ENCODE measurements around the gene ARHGAP26.
"Not testable (repeated sequence)": the region's sequence is repeated elsewhere in the genome, so short reads cannot be mapped to it uniquely, and the experiment has no call there.

The ARHGAP26 gene

GRCh38 chr5:143094087-143094521, 323.9 kb downstream of the ARHGAP26 start:
- Histone ChIP-seq H3K4me3 (ENCODE audit: low read length) (no peak overlapping the region), H3K4me1 (ENCODE audit: control insufficient read depth, insufficient read depth, low read length) (no peaks in the 10 kb centered on the region), H3K36me3 (ENCODE audit: control insufficient read depth, insufficient read depth, low read length) (no peaks in the 10 kb centered on the region), H3K9me3 (ENCODE audit: control insufficient read depth, low read length) (no peaks in the 10 kb centered on the region), H3K9ac (ENCODE audit: low read length) (peak overlapping the region; percentile 39), H3K27me3 (ENCODE audit: control insufficient read depth, insufficient read depth, low read length) (no peaks in the 10 kb centered on the region)

GRCh38 chr5:143094608-143095007, 324.4 kb downstream of the ARHGAP26 start:
- not testable (repeated sequence) for H3K9me3 ChIP-seq (ENCODE audit: control insufficient read depth, low read length); H3K9ac ChIP-seq (ENCODE audit: low read length); H3K4me3 ChIP-seq (ENCODE audit: low read length); H3K27me3 ChIP-seq (ENCODE audit: control insufficient read depth, insufficient read depth, low read length); H3K4me1 ChIP-seq (ENCODE audit: control insufficient read depth, insufficient read depth, low read length); H3K36me3 ChIP-seq (ENCODE audit: control insufficient read depth, insufficient read depth, low read length)

- Histone ChIP-seq H3K27me3 (ENCODE audit: control insufficient read depth, insufficient read depth, low read length) (no peaks in the 10 kb centered on the region), H3K4me3 (ENCODE audit: low read length) (no peak overlapping the region), H3K9me3 (ENCODE audit: control insufficient read depth, low read length) (no peaks in the 10 kb centered on the region), H3K4me1 (ENCODE audit: control insufficient read depth, insufficient read depth, low read length) (no peaks in the 10 kb centered on the region), H3K9ac (ENCODE audit: low read length) (no peak overlapping the region), H3K36me3 (ENCODE audit: control insufficient read depth, insufficient read depth, low read length) (no peaks in the 10 kb centered on the region)
Measured at GRCh38 chr5:143101121-143101520, 330.9 kb downstream of the ARHGAP26 start.

- no peaks in the 10 kb centered on the region for H3K4me1 ChIP-seq (ENCODE audit: control insufficient read depth, insufficient read depth, low read length)
- H3K9ac ChIP-seq (ENCODE audit: low read length), result no peak overlapping the region
- H3K4me3 ChIP-seq (ENCODE audit: low read length), result no peak overlapping the region
- no peaks in the 10 kb centered on the region for H3K9me3 ChIP-seq (ENCODE audit: control insufficient read depth, low read length)
- no peaks in the 10 kb centered on the region for H3K36me3 ChIP-seq (ENCODE audit: control insufficient read depth, insufficient read depth, low read length)
- no peaks in the 10 kb centered on the region for H3K27me3 ChIP-seq (ENCODE audit: control insufficient read depth, insufficient read depth, low read length)
Measured at GRCh38 chr5:143101725-143102386, 331.7 kb downstream of the ARHGAP26 start.

- Histone ChIP-seq H3K9me3 (ENCODE audit: control insufficient read depth, low read length) (no peaks in the 10 kb centered on the region), H3K36me3 (ENCODE audit: control insufficient read depth, insufficient read depth, low read length) (no peaks in the 10 kb centered on the region), H3K9ac (ENCODE audit: low read length) (no peak overlapping the region), H3K4me3 (ENCODE audit: low read length) (no peak overlapping the region), H3K27me3 (ENCODE audit: control insufficient read depth, insufficient read depth, low read length) (no peaks in the 10 kb centered on the region), H3K4me1 (ENCODE audit: control insufficient read depth, insufficient read depth, low read length) (no peaks in the 10 kb centered on the region)
Measured at GRCh38 chr5:143102411-143102810, 332.2 kb downstream of the ARHGAP26 start.

- Histone ChIP-seq H3K9me3 (ENCODE audit: control insufficient read depth, low read length) (no peaks in the 10 kb centered on the region), H3K4me1 (ENCODE audit: control insufficient read depth, insufficient read depth, low read length) (no peaks in the 10 kb centered on the region), H3K36me3 (ENCODE audit: control insufficient read depth, insufficient read depth, low read length) (no peaks in the 10 kb centered on the region), H3K4me3 (ENCODE audit: low read length) (no peak overlapping the region), H3K9ac (ENCODE audit: low read length) (no peak overlapping the region), H3K27me3 (ENCODE audit: control insufficient read depth, insufficient read depth, low read length) (no peaks in the 10 kb centered on the region)
Measured at GRCh38 chr5:143105216-143105905, 335.2 kb downstream of the ARHGAP26 start.

GRCh38 chr5:143106174-143106573, 336.0 kb downstream of the ARHGAP26 start:
- no peaks in the 10 kb centered on the region for H3K9me3 ChIP-seq (ENCODE audit: control insufficient read depth, low read length)
- H3K9ac ChIP-seq (ENCODE audit: low read length), result no peak overlapping the region
- H3K36me3 ChIP-seq (ENCODE audit: control insufficient read depth, insufficient read depth, low read length), result no peaks in the 10 kb centered on the region
- H3K27me3 ChIP-seq (ENCODE audit: control insufficient read depth, insufficient read depth, low read length), result no peaks in the 10 kb centered on the region
- no peak overlapping the region for H3K4me3 ChIP-seq (ENCODE audit: low read length)
- H3K4me1 ChIP-seq (ENCODE audit: control insufficient read depth, insufficient read depth, low read length), result no peaks in the 10 kb centered on the region

- Histone ChIP-seq H3K9me3 (ENCODE audit: control insufficient read depth, low read length) (no peaks in the 10 kb centered on the region), H3K27me3 (ENCODE audit: control insufficient read depth, insufficient read depth, low read length) (no peaks in the 10 kb centered on the region), H3K4me1 (ENCODE audit: control insufficient read depth, insufficient read depth, low read length) (no peaks in the 10 kb centered on the region), H3K9ac (ENCODE audit: low read length) (no peak overlapping the region), H3K4me3 (ENCODE audit: low read length) (no peak overlapping the region), H3K36me3 (ENCODE audit: control insufficient read depth, insufficient read depth, low read length) (no peaks in the 10 kb centered on the region)
Measured at GRCh38 chr5:143108498-143109128, 338.4 kb downstream of the ARHGAP26 start.

- H3K36me3 ChIP-seq (ENCODE audit: control insufficient read depth, insufficient read depth, low read length), result no peaks in the 10 kb centered on the region
- H3K27me3 ChIP-seq (ENCODE audit: control insufficient read depth, insufficient read depth, low read length), result no peaks in the 10 kb centered on the region
Measured at GRCh38 chr5:143110591-143110990, 340.4 kb downstream of the ARHGAP26 start.

GRCh38 chr5:143111799-143112198, 341.6 kb downstream of the ARHGAP26 start:
- no peaks in the 10 kb centered on the region for H3K4me1 ChIP-seq (ENCODE audit: control insufficient read depth, insufficient read depth, low read length)
- no peak overlapping the region for H3K4me3 ChIP-seq (ENCODE audit: low read length)
- H3K9me3 ChIP-seq (ENCODE audit: control insufficient read depth, low read length), result no peaks in the 10 kb centered on the region
- no peaks in the 10 kb centered on the region for H3K27me3 ChIP-seq (ENCODE audit: control insufficient read depth, insufficient read depth, low read length)
- H3K36me3 ChIP-seq (ENCODE audit: control insufficient read depth, insufficient read depth, low read length), result no peaks in the 10 kb centered on the region
- H3K9ac ChIP-seq (ENCODE audit: low read length), result no peak overlapping the region

More at GRCh38 chr5:143110591-143110990, 340.4 kb downstream of the ARHGAP26 start:
- Histone ChIP-seq H3K9ac (ENCODE audit: low read length) (no peak overlapping the region), H3K4me1 (ENCODE audit: control insufficient read depth, insufficient read depth, low read length) (no peaks in the 10 kb centered on the region), H3K4me3 (ENCODE audit: low read length) (no peak overlapping the region), H3K9me3 (ENCODE audit: control insufficient read depth, low read length) (no peaks in the 10 kb centered on the region)

GRCh38 chr5:143113461-143113860, 343.3 kb downstream of the ARHGAP26 start:
- no peaks in the 10 kb centered on the region for H3K4me1 ChIP-seq (ENCODE audit: control insufficient read depth, insufficient read depth, low read length)
- no peak overlapping the region for H3K4me3 ChIP-seq (ENCODE audit: low read length)
- H3K9ac ChIP-seq (ENCODE audit: low read length), result no peak overlapping the region
- H3K27me3 ChIP-seq (ENCODE audit: control insufficient read depth, insufficient read depth, low read length), result no peaks in the 10 kb centered on the region
- H3K9me3 ChIP-seq (ENCODE audit: control insufficient read depth, low read length), result no peaks in the 10 kb centered on the region
- no peaks in the 10 kb centered on the region for H3K36me3 ChIP-seq (ENCODE audit: control insufficient read depth, insufficient read depth, low read length)

GRCh38 chr5:143114481-143114880, 344.3 kb downstream of the ARHGAP26 start:
- Histone ChIP-seq H3K36me3 (ENCODE audit: control insufficient read depth, insufficient read depth, low read length) (no peaks in the 10 kb centered on the region), H3K27me3 (ENCODE audit: control insufficient read depth, insufficient read depth, low read length) (no peaks in the 10 kb centered on the region), H3K9me3 (ENCODE audit: control insufficient read depth, low read length) (no peaks in the 10 kb centered on the region), H3K4me3 (ENCODE audit: low read length) (no peak overlapping the region), H3K9ac (ENCODE audit: low read length) (no peak overlapping the region), H3K4me1 (ENCODE audit: control insufficient read depth, insufficient read depth, low read length) (no peaks in the 10 kb centered on the region)
